Measurements from ENCODE around the gene MYH16. TPM values are rescaled to one million over a fixed set of nuclear protein-coding genes. Genes with fewer than 3 reads are reported as not detected.

MYH16 gene
- polyA plus RNA-seq, 1 donor from 2014 or later, result not detected

DNA sequence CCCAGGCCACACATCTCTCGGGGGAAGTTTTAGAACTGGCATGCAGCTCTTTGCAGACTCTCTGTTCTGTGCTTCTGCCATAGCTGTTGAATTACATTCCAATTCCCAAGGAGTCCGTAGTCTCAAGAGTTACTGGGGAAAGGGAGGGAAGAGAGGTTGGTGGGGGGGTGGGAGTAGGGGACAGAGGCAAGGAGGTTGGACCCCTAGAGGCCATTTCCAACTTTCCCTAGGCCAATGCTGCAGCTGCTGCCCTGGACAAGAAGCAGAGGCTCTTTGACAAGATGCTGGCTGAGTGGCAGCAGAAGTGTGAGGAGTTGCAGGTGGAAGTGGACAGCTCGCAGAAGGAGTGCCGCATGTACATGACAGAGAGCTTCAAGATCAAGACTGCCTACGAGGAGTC is 23.8 kb downstream of the MYH16 start:
- Histone ChIP-seq H3K36me3 (ENCODE audit: insufficient read depth, low read length) (no peaks in the 10 kb centered on the region), H3K4me3 (ENCODE audit: low read length) (no peak overlapping the region), H3K9me3 (ENCODE audit: low read length) (no peaks in the 10 kb centered on the region), H3K4me2 (ENCODE audit: low read length) (no peak overlapping the region), H3K27me3 (ENCODE audit: insufficient read depth, low read depth, low read length) (no peaks in the 10 kb centered on the region), H3K9me2 (ENCODE audit: insufficient read depth, low read length) (no peaks in the 10 kb centered on the region), H3K9ac (ENCODE audit: low read length) (no peak overlapping the region), H3K79me2 (replicated peaks; ENCODE audit: insufficient read depth, low read length) (no peaks in the 10 kb centered on the region), H3K27ac (ENCODE audit: low read length) (no peak overlapping the region), H3F3A (ENCODE audit: insufficient read depth, low read length, poor library complexity, severe bottlenecking) (no peaks in the 10 kb centered on the region), H2AFZ (ENCODE audit: low read depth, low read length) (no peak overlapping the region), H4K20me1 (ENCODE audit: insufficient read depth) (no peaks in the 10 kb centered on the region)
- no peak for TF ChIP-seq EP300 (conservative IDR thresholded peaks at IDR 0.05; ENCODE audit: poor library complexity, severe bottlenecking)
- TF ChIP-seq, protein P1, sequence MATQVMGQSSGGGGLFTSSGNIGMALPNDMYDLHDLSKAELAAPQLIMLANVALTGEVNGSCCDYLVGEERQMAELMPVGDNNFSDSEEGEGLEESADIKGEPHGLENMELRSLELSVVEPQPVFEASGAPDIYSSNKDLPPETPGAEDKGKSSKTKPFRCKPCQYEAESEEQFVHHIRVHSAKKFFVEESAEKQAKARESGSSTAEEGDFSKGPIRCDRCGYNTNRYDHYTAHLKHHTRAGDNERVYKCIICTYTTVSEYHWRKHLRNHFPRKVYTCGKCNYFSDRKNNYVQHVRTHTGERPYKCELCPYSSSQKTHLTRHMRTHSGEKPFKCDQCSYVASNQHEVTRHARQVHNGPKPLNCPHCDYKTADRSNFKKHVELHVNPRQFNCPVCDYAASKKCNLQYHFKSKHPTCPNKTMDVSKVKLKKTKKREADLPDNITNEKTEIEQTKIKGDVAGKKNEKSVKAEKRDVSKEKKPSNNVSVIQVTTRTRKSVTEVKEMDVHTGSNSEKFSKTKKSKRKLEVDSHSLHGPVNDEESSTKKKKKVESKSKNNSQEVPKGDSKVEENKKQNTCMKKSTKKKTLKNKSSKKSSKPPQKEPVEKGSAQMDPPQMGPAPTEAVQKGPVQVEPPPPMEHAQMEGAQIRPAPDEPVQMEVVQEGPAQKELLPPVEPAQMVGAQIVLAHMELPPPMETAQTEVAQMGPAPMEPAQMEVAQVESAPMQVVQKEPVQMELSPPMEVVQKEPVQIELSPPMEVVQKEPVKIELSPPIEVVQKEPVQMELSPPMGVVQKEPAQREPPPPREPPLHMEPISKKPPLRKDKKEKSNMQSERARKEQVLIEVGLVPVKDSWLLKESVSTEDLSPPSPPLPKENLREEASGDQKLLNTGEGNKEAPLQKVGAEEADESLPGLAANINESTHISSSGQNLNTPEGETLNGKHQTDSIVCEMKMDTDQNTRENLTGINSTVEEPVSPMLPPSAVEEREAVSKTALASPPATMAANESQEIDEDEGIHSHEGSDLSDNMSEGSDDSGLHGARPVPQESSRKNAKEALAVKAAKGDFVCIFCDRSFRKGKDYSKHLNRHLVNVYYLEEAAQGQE (IDR thresholded peaks at IDR 0.05; ENCODE audit: borderline replicate concordance), result no peak
- TF ChIP-seq MXI1 (conservative IDR thresholded peaks at IDR 0.05; ENCODE audit: poor library complexity, severe bottlenecking), result no peak
- TF ChIP-seq, protein P2, sequence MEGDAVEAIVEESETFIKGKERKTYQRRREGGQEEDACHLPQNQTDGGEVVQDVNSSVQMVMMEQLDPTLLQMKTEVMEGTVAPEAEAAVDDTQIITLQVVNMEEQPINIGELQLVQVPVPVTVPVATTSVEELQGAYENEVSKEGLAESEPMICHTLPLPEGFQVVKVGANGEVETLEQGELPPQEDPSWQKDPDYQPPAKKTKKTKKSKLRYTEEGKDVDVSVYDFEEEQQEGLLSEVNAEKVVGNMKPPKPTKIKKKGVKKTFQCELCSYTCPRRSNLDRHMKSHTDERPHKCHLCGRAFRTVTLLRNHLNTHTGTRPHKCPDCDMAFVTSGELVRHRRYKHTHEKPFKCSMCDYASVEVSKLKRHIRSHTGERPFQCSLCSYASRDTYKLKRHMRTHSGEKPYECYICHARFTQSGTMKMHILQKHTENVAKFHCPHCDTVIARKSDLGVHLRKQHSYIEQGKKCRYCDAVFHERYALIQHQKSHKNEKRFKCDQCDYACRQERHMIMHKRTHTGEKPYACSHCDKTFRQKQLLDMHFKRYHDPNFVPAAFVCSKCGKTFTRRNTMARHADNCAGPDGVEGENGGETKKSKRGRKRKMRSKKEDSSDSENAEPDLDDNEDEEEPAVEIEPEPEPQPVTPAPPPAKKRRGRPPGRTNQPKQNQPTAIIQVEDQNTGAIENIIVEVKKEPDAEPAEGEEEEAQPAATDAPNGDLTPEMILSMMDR (IDR thresholded peaks at IDR 0.05; ENCODE audit: poor library complexity, severe bottlenecking), result no peak
- TF ChIP-seq RAD21 (conservative IDR thresholded peaks at IDR 0.05), result no peak
- TF ChIP-seq TAF1 (IDR thresholded peaks at IDR 0.05; ENCODE audit: low read depth), result no peak
- TF ChIP-seq EZH2 (IDR thresholded peaks at IDR 0.05; ENCODE audit: borderline replicate concordance, insufficient read depth, low read length, poor library complexity, severe bottlenecking), result no peak
- no peak for TF ChIP-seq SMC3 (conservative IDR thresholded peaks at IDR 0.05; ENCODE audit: poor library complexity)

DNA sequence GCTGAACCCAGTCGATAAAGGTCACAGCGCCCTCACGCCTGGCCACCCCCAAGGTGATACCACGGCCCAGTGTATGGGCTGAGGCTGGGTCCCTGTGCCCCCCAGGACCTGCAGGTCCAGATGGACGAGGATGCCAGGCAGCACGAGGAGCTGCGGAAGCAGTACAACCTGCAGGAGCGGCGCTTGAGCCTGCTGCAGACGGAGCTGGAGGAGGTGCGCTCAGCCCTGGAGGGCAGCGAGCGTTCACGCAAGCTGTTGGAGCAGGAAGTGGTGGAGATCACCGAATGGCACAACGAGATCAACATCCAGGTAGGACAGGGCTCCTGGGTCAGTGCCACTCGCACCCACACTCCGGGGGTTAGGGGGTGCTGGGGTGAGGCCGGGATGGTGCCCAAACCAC is 28.9 kb downstream of the MYH16 start:
- Histone ChIP-seq H4K20me1 (ENCODE audit: insufficient read depth) (no peaks in the 10 kb centered on the region), H2AFZ (ENCODE audit: low read depth, low read length) (no peak overlapping the region), H3K9me2 (ENCODE audit: insufficient read depth, low read length) (no peaks in the 10 kb centered on the region), H3K27ac (ENCODE audit: low read length) (no peak overlapping the region), H3K4me2 (ENCODE audit: low read length) (no peak overlapping the region), H3K79me2 (replicated peaks; ENCODE audit: insufficient read depth, low read length) (no peaks in the 10 kb centered on the region), H3K4me3 (ENCODE audit: low read length) (no peak overlapping the region), H3K9ac (ENCODE audit: low read length) (no peak overlapping the region), H3K27me3 (ENCODE audit: insufficient read depth, low read depth, low read length) (no peaks in the 10 kb centered on the region), H3K9me3 (ENCODE audit: low read length) (no peaks in the 10 kb centered on the region), H3K36me3 (ENCODE audit: insufficient read depth, low read length) (no peaks in the 10 kb centered on the region), H3F3A (ENCODE audit: insufficient read depth, low read length, poor library complexity, severe bottlenecking) (no peaks in the 10 kb centered on the region)
- TF ChIP-seq TAF1 (IDR thresholded peaks at IDR 0.05; ENCODE audit: low read depth) (no peak), SMC3 (conservative IDR thresholded peaks at IDR 0.05; ENCODE audit: poor library complexity) (no peak), MXI1 (conservative IDR thresholded peaks at IDR 0.05; ENCODE audit: poor library complexity, severe bottlenecking) (no peak), POLR2AphosphoS5 (IDR thresholded peaks at IDR 0.05) (no peak), EP300 (conservative IDR thresholded peaks at IDR 0.05; ENCODE audit: poor library complexity, severe bottlenecking) (no peak), EZH2 (IDR thresholded peaks at IDR 0.05; ENCODE audit: borderline replicate concordance, insufficient read depth, low read length, poor library complexity, severe bottlenecking) (no peak), RAD21 (conservative IDR thresholded peaks at IDR 0.05) (no peak)
- TF ChIP-seq, protein P1 (IDR thresholded peaks at IDR 0.05; ENCODE audit: borderline replicate concordance), result no peak
- TF ChIP-seq, protein P2 (IDR thresholded peaks at IDR 0.05; ENCODE audit: poor library complexity, severe bottlenecking), result no peak

Measured in neural cell (in vitro differentiated cells).